ENCODE data around the gene ZDHHC24.
A peak's percentile ranks its signal among the peaks of the same experiment; 100 is the strongest.
"Not testable (repeated sequence)": the region's sequence is repeated elsewhere in the genome, so short reads cannot be mapped to it uniquely, and the experiment has no call there.

The ZDHHC24 gene, protein sequence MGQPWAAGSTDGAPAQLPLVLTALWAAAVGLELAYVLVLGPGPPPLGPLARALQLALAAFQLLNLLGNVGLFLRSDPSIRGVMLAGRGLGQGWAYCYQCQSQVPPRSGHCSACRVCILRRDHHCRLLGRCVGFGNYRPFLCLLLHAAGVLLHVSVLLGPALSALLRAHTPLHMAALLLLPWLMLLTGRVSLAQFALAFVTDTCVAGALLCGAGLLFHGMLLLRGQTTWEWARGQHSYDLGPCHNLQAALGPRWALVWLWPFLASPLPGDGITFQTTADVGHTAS

DNA sequence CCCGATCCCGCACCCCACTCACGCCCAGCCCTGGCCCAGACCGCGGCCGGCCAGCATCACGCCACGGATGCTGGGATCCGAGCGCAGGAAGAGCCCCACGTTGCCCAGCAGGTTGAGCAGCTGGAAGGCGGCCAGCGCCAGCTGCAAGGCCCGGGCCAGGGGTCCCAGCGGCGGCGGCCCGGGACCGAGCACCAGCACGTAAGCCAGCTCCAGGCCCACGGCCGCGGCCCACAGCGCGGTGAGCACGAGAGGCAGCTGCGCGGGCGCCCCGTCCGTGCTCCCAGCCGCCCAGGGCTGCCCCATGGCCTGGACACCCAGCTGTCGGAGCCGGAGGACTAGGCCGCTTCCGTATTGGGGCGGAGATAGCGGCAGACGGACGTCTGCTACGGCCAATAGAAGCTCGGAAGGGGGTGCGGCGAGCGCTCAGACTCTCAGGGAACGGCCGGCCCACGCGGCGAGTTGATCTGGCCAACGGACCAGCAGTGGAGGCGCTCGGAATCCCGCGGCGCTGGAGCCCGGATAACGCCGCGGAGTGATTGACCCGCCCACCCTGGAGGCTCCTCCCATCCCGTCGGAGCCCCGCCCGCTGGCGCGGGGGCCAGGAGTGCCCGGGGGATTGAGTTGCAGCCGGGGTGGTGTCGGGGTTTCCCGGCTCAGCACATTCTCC, at the start of gene ZDHHC24:
TSS of gene ZDHHC24 (minus strand) at position 348 of the 667 bp plus-strand sequence. CDS start at position 303, 45 bp downstream.
- DNase-seq (ENCODE audit: low spot score) = peak; percentile 98

- DNase-seq (ENCODE audit: low spot score) = no peak
Observed at GRCh38 chr11:66595245-66595904, 49.5 kb upstream of the ZDHHC24 start.

DNA sequence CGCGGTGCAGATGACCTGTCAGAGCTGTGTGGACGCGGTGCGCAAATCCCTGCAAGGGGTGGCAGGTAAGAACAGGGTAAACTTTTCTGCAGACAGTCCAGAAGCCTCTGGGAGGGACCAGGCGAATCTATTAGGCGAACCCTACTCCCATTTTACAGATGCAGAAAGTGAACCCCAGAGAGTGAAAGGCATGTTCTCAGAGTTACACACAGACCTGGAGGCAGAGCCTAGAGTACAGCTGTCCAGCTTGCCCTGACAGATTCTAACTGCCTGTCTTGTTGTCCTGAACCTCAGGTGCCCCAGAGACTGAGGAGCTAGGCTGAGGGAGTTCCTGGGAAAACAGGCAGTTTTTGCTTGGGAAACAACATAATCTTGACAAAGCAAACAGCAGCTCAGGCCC, 47.8 kb upstream of the ZDHHC24 start:
- no peak for DNase-seq (ENCODE audit: low spot score)

GRCh38 chr11:66593303-66593635, 47.4 kb upstream of the ZDHHC24 start:
- DNase-seq (ENCODE audit: low spot score) = no peak

DNA sequence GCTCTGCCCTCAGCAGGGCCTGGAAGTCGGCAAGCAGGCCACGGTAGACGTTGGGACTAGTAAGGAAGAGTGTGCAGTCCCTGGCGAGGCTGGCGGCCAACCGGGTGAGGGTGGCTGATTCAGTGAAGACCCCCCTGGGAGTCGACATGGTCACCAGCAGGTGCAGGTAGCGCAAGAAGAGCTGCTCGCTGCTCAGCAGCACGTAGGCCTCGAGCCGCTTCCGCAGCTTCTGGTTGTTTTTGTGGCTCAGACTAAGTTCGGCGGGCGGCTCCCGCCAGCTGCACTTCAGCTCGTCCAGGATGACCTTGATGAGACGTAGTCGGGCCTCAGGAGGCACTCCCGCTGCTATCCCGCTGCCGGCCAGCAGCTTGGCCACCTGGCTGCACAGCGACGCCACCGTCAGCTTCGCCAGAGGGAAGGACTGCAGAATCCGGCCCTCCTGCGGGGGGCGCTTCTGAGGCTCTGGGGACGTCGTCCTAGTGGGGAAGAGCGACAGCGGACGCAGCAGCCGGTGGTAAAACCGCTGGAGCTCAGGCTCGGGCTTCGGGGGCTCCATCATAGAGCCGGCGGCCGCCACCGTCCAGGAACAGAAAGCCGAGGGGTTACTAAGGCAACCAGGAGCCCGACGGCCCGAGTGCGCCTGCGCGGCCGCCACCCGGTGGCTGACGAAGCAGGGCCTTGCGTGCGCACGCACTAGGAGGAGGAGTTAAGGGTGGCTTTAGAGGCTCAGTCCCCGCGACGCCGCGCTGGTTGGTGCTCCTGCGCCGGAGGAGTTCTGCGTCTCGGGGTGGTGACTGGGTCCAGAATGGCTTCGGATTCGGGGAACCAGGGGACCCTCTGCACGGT, 46.8 kb upstream of the ZDHHC24 start, which contains the start of the genes CCDC87 and CCS:
TSS of gene CCDC87 (minus strand) at position 607 of the 846 bp plus-strand sequence. CDS start at position 559, 48 bp downstream.
TSS of gene CCS (plus strand) at position 729 of the 846 bp plus-strand sequence. CDS start at position 806, 77 bp downstream.
- DNase-seq (ENCODE audit: low spot score) = peak; percentile 97

DNA sequence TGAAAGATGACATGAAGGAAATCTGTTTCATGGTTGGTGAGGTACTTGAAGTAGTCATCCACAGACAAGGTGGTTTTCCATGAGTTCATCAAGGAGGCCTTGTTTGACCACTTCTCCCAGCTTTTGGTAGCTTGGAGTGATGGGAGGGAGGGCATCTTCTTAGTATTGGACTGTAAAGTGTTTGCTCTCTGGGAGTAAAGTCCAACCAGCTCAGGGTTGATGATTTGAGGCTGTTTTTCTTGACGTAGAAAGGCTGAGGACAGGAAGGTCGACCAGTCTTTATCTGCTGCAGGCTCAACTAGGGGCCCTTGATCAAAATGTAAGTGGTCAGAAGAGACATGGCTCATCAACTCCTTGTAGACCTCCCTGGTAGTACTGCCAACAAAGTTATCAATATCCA, 45.3 kb upstream of the ZDHHC24 start:
- DNase-seq (ENCODE audit: low spot score) = no peak

GRCh38 chr11:66589996-66590675, 44.3 kb upstream of the ZDHHC24 start:
- no peak for DNase-seq (ENCODE audit: low spot score)

- DNase-seq (ENCODE audit: low spot score) = not testable (repeated sequence)
Observed at GRCh38 chr11:66589315-66589714, 43.5 kb upstream of the ZDHHC24 start.

DNA sequence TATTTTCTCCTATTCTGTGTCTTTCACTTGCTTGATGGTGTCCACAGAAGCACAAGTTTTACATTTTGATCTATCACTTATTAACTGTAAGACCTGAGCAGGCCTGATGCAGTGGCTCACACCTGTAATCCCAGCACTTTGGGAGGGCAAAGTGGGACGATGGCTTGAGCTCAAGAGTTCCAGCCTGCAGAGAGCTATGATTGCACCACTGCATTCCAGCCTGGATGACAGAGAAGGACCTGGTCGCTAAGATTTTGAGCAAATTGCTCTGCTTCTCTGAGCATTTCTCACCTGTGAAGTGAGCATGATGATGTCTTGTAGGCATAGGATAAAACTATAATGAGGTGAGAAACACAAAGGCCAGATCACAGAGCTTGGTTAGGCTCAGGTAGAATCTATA, 40.3 kb upstream of the ZDHHC24 start:
- no peak for DNase-seq (ENCODE audit: low spot score)

- not testable (repeated sequence) for DNase-seq (ENCODE audit: low spot score)
Observed at GRCh38 chr11:66585447-66585846, 39.6 kb upstream of the ZDHHC24 start.

- DNase-seq (ENCODE audit: low spot score) = not testable (repeated sequence)
Observed at GRCh38 chr11:66582565-66583147, 36.8 kb upstream of the ZDHHC24 start.

DNA sequence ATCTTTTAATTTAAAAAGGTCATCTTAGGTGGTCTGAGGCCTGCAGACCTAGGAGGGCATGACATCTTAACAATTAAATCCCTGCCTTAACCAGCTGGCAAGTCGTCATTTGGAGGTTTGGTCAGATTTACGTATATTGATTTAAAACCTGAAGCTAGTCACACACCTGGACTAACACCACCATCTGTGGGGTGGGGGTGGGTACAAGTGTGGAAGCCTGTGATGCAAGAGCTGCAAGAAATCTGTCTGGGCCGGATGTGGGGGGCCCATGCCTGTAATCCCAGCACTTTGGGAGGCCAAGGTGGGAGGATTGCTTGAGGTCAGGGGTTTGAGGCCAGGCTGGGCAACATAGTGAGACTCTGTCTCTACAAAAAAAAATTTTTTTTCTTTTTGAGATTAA, 35.4 kb upstream of the ZDHHC24 start:
- DNase-seq (ENCODE audit: low spot score) = no peak

DNA sequence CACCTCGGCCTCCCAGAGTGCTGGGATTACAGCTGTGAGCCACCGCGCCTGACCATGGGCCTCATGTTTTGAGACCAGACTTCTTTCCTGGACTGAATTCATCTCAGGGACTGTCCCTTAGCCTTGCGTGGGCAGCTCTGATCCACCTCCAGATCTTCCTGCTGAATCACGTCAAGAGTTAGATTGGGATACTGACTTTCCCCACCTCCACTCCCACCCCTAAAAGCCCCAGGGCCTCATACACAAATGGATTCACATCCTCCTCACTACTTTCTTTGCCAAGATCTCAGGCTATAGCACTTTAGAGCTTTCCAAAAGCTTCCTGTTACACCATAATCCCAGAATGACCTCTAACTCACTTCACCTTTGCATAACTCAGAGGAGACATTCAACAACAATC, 35.0 kb upstream of the ZDHHC24 start:
- no peak for DNase-seq (ENCODE audit: low spot score)

- peak; percentile 21 for DNase-seq (ENCODE audit: low spot score)
Observed at GRCh38 chr11:66579017-66579606, 33.3 kb upstream of the ZDHHC24 start.

DNA sequence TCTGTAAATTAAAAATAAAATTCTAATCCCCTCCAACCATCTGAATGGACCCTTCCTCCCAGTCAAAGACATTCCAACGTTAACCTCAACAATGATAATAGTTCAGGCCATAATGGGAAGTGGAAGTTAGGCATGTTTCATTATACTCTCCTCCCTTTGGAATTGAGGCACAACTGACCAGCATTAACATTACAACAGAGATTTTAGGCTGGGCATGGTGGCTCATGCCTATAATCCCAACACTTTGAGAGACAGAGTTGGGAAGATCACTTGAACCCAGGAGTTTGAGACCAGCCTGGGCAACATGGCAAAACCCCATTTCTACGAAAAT, 25.0 kb upstream of the ZDHHC24 start:
- no peak for DNase-seq (ENCODE audit: low spot score)

GRCh38 chr11:66570079-66570849, 24.4 kb upstream of the ZDHHC24 start:
- DNase-seq (ENCODE audit: low spot score) = no peak

DNA sequence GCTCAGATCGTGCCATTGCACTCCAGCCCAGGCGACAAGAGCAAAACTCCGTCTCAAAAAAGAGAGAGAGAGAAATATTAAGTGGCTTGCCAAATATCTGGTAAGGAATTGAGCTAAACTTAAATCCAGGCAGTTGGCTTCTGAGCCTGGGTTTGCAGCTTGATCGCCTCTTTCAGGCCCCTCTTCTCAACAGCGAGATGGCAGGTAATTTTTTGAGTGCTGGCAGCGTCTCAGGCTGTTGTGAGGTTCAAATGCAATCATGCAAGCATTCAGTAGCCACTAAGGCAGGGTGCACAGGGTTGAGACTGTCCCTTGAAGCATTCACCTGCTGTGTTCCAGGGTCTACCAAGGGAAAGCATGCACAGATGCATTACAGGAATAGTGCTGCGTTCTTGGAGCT, 23.2 kb upstream of the ZDHHC24 start:
- DNase-seq (ENCODE audit: low spot score) = no peak

GRCh38 chr11:66568124-66568916, 22.5 kb upstream of the ZDHHC24 start, which contains the start of gene CTSF:
TSS of gene CTSF (minus strand) at chr11:66568606. CDS start at chr11:66568486, 120 bp downstream.
- no peak for DNase-seq (ENCODE audit: low spot score)

- no peak for DNase-seq (ENCODE audit: low spot score)
Observed at GRCh38 chr11:66567787-66568123, 21.9 kb upstream of the ZDHHC24 start.

All from LoVo (cell line).